HepG2 (cell line): ENCODE results near the gene OGFR. TPM values are rescaled to one million over a fixed set of nuclear protein-coding genes. Genes with fewer than 3 reads are reported as not detected.

Source experiments
- ERF ChIP-seq: IDR thresholded peaks from 2 replicates; pipeline ENCODE4 v1.6.1; 2018; ENCODE audit warnings: missing biosample characterization, missing genetic modification reagents
- JUN ChIP-seq: sonication (generic); formaldehyde crosslinking; IDR thresholded peaks from 2 replicates; pipeline ENCODE4 v1.4.0; 2020; ENCODE audit warnings: mild to moderate bottlenecking, missing genetic modification reagents
- KDM6A ChIP-seq: IDR thresholded peaks from 2 replicates; pipeline ENCODE4 v1.6.1; 2016; ENCODE audit warnings: low read depth
- MTA3 ChIP-seq: sonication (generic); formaldehyde crosslinking; IDR thresholded peaks from 2 replicates; pipeline ENCODE4 v1.4.0; 2020; ENCODE audit warnings: missing genetic modification reagents
- NFE2L1 ChIP-seq: sonication (generic); formaldehyde crosslinking; IDR thresholded peaks from 2 replicates; pipeline ENCODE4 v1.4.0; 2020; ENCODE audit warnings: missing genetic modification reagents, mild to moderate bottlenecking, borderline replicate concordance
- NR2F1 ChIP-seq, 2 experiments: fragments of 450-650 bp in 1 of 2; formaldehyde crosslinking in 1 of 2; IDR thresholded peaks; 2 replicates each; pipeline versions ENCODE4 v1.5.0 to v1.6.1; 2016 to 2020; ENCODE audit warnings: mild to moderate bottlenecking in 1 of 2, missing compliant biosample characterization in 1 of 2, missing genetic modification reagents in 1 of 2, moderate library complexity in 1 of 2
- RFX3 ChIP-seq: IDR thresholded peaks from 2 replicates; pipeline ENCODE4 v1.6.1; 2016; ENCODE audit warnings: missing biosample characterization, missing genetic modification reagents
- SALL2 ChIP-seq: sonication (generic); formaldehyde crosslinking; IDR thresholded peaks from 2 replicates; pipeline ENCODE4 v1.8.1; 2023; ENCODE audit warnings: mild to moderate bottlenecking, missing genetic modification reagents, inconsistent platforms
- SP4 ChIP-seq: sonication (generic); formaldehyde crosslinking; IDR thresholded peaks from 2 replicates; pipeline ENCODE4 v1.8.1; 2023; ENCODE audit warnings: mild to moderate bottlenecking, missing genetic modification reagents
- SRF ChIP-seq: IDR thresholded peaks from 2 replicates; pipeline ENCODE4 v1.6.1; 2011; ENCODE audit warnings: mild to moderate bottlenecking, low read depth, low read length, moderate library complexity
- TCF7 ChIP-seq: sonication (generic); IDR thresholded peaks from 2 replicates; pipeline ENCODE4 v1.6.1; 2016; ENCODE audit warnings: antibody characterized with exemption, low read depth
- ZIK1 ChIP-seq: sonication (generic); formaldehyde crosslinking; IDR thresholded peaks from 2 replicates; pipeline ENCODE4 v1.5.0; 2020; ENCODE audit warnings: mild to moderate bottlenecking, low read depth, missing genetic modification reagents, borderline replicate concordance
- ZNF251 ChIP-seq: sonication (generic); formaldehyde crosslinking; IDR thresholded peaks from 2 replicates; pipeline ENCODE4 v1.9.0; 2021; ENCODE audit warnings: mild to moderate bottlenecking, missing genetic modification reagents
- ZNF331 ChIP-seq: sonication (generic); formaldehyde crosslinking; IDR thresholded peaks from 2 replicates; pipeline ENCODE4 v1.4.0; 2020; ENCODE audit warnings: missing genetic modification reagents
- ZNF382 ChIP-seq: sonication (generic); formaldehyde crosslinking; IDR thresholded peaks from 2 replicates; pipeline ENCODE4 v1.5.0; 2020; ENCODE audit warnings: missing genetic modification reagents, mild to moderate bottlenecking, borderline replicate concordance
- ZNF543 ChIP-seq: sonication (generic); formaldehyde crosslinking; IDR thresholded peaks from 2 replicates; pipeline ENCODE4 v1.4.0; 2020; ENCODE audit warnings: mild to moderate bottlenecking, missing genetic modification reagents
- polyA plus RNA-seq, 8 experiments: library from polyadenylated mRNA; depleted of rRNA in 3 of 8; stranded (reverse) in 7 of 8; unstranded in 1 of 8; fragments of >200 nt; fragmentation: Illumina TruSeq in 4 of 8; extraction: Trizol in 4 of 8; gene quantifications; 2 replicates each; pipeline versions ENCODE4 v1.2.1 to v1.2.3, GENCODE V29; 2011 to 2016; ENCODE audit warnings: low read depth in 4 of 8, missing spikeins in 1 of 8, mixed read lengths in 1 of 8; ENCODE audit not compliant: insufficient read depth in 1 of 8
- total RNA-seq, 5 experiments: library from RNA; depleted of rRNA; stranded (reverse); fragments of >200 nt; fragmentation: Illumina TruSeq; extraction: Trizol; gene quantifications; 2 replicates each; pipeline ENCODE4 v1.2.3, GENCODE V29; 2016; ENCODE audit warnings: low read depth in 1 of 5
- TF ChIP-seq, protein P1 (sequence below): sonication (generic); formaldehyde crosslinking; IDR thresholded peaks from 2 replicates; pipeline ENCODE4 v1.4.0; 2020; ENCODE audit warnings: missing genetic modification reagents, mild to moderate bottlenecking, borderline replicate concordance
- TF ChIP-seq, protein P2 (sequence below): sonication (generic); formaldehyde crosslinking; IDR thresholded peaks from 2 replicates; pipeline ENCODE4 v1.4.0; 2020; ENCODE audit warnings: low read depth, mild to moderate bottlenecking, missing genetic modification reagents

The OGFR gene
- total and polyA plus RNA-seq, 2 of the 13 experiments (the other 11 are each of a cell fraction or from before 2014, with no cell fraction given) = 47.7 to 81.8 TPM

DNA sequence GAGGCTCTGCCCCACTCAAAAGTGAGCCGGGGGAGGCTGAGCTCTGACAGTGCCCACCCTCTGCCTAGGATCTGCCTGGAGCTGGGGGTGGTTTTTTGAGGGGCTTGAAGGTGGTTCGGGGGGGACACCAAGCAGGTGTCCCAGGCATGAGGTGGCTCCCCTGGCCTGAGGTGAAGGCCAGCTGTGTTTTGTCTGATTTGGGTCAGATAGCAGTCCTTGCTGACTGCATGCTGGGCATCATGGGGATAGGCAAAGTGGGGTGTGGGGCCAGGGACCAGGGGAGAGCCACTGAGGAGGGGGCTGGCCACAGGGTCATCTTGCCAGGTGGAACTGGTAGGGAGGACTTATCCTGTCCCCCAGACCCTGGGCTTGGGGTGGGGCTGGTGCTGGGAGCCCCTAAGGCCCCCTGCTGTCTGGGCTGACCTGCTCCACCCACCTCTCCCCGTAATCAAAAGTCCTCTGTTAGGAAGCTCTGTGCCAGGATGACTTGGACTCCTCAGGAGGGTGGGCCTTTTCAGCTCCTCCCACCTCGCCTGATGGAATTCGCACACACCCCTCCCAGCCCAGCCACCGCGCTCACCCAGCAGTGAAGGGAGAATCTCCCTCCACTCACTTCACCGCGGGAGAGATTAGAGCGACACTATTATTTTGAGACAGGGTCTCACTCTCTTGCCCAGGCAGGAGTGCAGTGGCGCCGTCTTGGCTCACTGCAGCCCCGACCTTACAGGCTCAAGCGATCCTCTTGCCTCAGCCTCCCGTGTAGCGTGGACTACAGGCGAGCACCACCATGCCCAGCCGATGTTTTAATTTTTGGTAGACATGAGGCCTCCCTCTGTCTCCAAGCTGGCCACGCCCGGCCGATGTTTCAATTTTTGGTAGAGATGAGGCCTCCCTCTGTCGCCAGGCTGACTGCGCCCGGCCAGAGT is 10.7 kb downstream of the OGFR start (continued):
- TF ChIP-seq ZIK1 (peak; percentile 53; the same call in 1 of the 2 replicates), NFE2L1 (CRISPR knock-in tag) (no peak), SRF (no peak), MTA3 (CRISPR knock-in tag) (no peak), ZNF543 (CRISPR knock-in tag) (peak; percentile 86; the same call in 1 of the 2 replicates), NR2F1 (CRISPR knock-in tag; IDR thresholded peaks at IDR 0.05) (no peak), JUN (CRISPR knock-in tag) (no peak), ZNF251 (no peak), SP4 (CRISPR knock-in tag) (peak; percentile 3), KDM6A (CRISPR knock-in tag) (no peak), RFX3 (CRISPR knock-in tag) (no peak), SALL2 (no peak), TCF7 (no peak), ZNF382 (CRISPR knock-in tag) (no peak), ERF (peak; percentile 52; the same call in 1 of the 2 replicates), ZNF331 (CRISPR knock-in tag) (peak; percentile 15; the same call in 1 of the 2 replicates)
- TF ChIP-seq, protein P1, sequence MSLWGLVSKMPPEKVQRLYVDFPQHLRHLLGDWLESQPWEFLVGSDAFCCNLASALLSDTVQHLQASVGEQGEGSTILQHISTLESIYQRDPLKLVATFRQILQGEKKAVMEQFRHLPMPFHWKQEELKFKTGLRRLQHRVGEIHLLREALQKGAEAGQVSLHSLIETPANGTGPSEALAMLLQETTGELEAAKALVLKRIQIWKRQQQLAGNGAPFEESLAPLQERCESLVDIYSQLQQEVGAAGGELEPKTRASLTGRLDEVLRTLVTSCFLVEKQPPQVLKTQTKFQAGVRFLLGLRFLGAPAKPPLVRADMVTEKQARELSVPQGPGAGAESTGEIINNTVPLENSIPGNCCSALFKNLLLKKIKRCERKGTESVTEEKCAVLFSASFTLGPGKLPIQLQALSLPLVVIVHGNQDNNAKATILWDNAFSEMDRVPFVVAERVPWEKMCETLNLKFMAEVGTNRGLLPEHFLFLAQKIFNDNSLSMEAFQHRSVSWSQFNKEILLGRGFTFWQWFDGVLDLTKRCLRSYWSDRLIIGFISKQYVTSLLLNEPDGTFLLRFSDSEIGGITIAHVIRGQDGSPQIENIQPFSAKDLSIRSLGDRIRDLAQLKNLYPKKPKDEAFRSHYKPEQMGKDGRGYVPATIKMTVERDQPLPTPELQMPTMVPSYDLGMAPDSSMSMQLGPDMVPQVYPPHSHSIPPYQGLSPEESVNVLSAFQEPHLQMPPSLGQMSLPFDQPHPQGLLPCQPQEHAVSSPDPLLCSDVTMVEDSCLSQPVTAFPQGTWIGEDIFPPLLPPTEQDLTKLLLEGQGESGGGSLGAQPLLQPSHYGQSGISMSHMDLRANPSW (CRISPR knock-in tag) = no peak
- TF ChIP-seq, protein P2, sequence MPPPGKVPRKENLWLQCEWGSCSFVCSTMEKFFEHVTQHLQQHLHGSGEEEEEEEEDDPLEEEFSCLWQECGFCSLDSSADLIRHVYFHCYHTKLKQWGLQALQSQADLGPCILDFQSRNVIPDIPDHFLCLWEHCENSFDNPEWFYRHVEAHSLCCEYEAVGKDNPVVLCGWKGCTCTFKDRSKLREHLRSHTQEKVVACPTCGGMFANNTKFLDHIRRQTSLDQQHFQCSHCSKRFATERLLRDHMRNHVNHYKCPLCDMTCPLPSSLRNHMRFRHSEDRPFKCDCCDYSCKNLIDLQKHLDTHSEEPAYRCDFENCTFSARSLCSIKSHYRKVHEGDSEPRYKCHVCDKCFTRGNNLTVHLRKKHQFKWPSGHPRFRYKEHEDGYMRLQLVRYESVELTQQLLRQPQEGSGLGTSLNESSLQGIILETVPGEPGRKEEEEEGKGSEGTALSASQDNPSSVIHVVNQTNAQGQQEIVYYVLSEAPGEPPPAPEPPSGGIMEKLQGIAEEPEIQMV = 0 out of 2 replicates have a peak, but pooled peaks have one; percentile 35
